HG02884 (cell line): ENCODE data around the gene DNAAF5.

ENCODE experiments used
- ATAC-seq: cut with Tn5 transposase; IDR thresholded peaks from one replicate; pipeline ENCODE4 v1.9.1; 2021; ENCODE audit warnings: mild to moderate bottlenecking, moderate library complexity; ENCODE audit not compliant: unreplicated experiment

The DNAAF5 gene

DNA sequence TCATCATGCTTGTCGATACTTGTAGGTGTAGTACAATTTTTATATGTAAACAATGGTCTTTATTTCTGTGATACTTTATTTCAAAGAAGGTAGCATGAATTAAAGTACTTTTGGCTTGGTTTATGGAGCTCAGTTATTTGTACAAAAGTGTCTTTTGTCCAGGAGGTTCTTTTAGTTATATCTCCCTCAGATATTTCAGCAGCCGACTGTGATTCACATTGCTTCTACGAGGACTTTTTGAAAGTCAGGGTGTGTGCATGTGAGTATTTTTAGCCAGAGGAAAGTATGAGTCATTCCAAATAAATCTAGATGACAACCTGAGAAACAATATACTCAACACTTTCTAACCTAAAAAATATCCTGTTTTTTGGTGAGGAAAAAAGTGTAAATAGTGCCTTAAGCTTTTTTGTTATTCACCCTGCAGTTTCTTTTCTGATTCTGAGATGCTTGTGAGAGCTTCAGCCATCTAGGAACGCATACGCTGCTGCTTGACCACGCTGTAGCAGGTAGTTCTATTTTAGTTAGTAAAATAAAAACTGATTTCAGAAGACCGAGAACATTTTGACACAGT is 105.2 kb downstream of the DNAAF5 start:
- ATAC-seq, result peak; percentile 62

GRCh38 chr7:832167-832967 is 105.9 kb downstream of the DNAAF5 start, which contains the start of gene SUN1:
TSS of gene SUN1 (plus strand) at chr7:832476. CDS start at chr7:832525, 49 bp downstream.
- peak; percentile 23 for ATAC-seq

- ATAC-seq, result no peak
Observed at GRCh38 chr7:832968-833424, 106.5 kb downstream of the DNAAF5 start.

GRCh38 chr7:833601-834258 is 107.2 kb downstream of the DNAAF5 start:
- no peak for ATAC-seq

- ATAC-seq, result no peak
Observed at GRCh38 chr7:834277-834676, 107.8 kb downstream of the DNAAF5 start.

DNA sequence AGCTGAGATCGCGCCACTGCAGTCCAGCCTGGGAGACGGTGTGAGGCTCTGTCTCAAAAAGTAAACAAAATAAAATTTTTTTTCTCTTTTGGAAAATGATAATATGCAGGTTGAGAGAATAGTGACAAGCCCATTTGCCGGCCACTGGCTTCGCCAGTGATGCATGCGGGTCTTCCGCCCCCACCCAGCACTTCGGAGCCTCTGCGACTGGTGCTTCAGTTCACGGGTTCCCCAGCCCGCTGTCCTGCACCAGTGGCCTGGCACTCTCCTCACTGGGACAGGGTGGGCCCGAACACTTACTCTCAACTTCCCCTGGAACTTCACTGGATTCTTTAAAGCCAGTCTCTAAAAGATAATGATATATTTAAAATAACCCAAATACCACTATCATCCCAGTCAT is 108.5 kb downstream of the DNAAF5 start:
- no peak for ATAC-seq

- no peak for ATAC-seq
Observed at GRCh38 chr7:835485-836401, 109.2 kb downstream of the DNAAF5 start.
